Stimulated activated CD8-positive, alpha-beta memory T cell treated with anti-CD3 and anti-CD28 coated beads, Interleukin-15, amount 100 ng/mL, for 4 hours (primary cell): Measurements from ENCODE around the gene IFNA17.
"Not testable (repeated sequence)": the region's sequence is repeated elsewhere in the genome, so short reads cannot be mapped to it uniquely, and the experiment has no call there.

Experiments
- DNase-seq, 2 donors: peaks; one replicate each; pipeline ENCODE4 v3.0.0-alpha.2; 2020; ENCODE audit warnings: low read depth in 2 of 2

IFNA17 gene

DNA sequence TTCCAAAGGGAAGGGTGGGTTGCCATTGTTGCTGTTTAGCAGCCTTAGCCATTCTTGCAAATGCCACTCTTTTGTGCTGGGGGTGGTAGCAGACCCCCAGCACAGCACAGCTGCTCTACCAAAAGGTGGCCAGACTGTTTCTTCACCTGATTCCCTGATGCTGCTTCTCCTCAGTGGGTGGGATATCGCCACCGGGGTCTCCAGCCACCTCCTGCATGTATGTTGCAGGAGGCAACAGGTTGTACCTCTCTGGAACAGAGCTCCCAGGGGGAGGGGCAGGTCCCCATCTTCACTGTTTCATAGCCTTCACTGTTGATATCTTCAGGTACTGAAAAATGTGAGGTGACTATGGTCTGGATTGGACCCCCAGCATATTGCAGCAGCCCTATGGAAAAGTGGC is 17.2 kb downstream of the IFNA17 start:
- not testable (repeated sequence) for DNase-seq

DNA sequence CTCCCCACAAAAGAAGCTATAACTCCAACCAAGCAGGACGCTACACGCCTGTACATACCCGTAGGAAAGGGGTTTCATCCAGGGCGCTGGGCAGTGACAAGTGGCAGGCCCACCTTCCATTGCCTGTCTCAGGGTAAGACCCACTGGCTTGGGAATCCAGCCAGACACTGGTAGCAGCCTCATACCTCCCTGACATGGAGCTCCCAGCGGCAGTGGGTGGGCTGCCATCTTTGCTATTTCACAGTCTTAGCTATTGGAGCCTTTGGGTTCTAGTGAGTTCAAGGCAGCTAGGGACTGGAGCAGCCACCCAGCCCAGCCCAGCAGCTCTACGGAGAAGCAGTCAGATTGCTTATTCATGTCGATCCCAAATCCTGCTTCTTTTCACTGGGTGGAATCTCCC is 17.7 kb downstream of the IFNA17 start:
- DNase-seq = no peak

- not testable (repeated sequence) for DNase-seq
Observed at GRCh38 chr9:21207043-21207442, 21.0 kb downstream of the IFNA17 start, which contains the start of gene IFNA10. IFNA10 (minus strand) TSS chr9:21207143; CDS start chr9:21207097, 46 bp downstream.

GRCh38 chr9:21205204-21205603 is 22.8 kb downstream of the IFNA17 start:
- DNase-seq = no peak

DNA sequence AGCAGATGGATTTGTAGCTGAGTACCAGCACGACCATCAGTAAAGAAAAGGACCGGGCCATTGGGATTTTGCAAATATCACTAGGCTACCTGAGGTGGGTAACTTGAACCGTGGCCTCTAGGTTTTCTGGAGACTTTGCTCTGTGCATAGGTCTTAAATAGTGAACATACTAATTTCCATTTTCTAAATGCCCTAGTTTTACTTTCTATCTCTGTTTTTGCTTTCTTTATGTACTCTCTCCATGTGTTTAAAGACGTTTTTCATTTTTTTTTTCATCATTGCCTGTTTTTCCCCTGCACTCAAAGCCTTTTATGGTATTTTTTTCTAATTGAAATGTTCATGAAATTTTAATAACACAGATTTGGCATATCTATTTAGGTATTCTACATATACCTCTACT is 25.9 kb downstream of the IFNA17 start, which contains the start of gene IFNA7:
IFNA7 (minus strand) TSS at position 101 of the 400 bp plus-strand sequence; CDS start at position 61, 40 bp downstream.
- not testable (repeated sequence) for DNase-seq

- not testable (repeated sequence) for DNase-seq
Observed at GRCh38 chr9:21194867-21195776, 32.9 kb downstream of the IFNA17 start.

- not testable (repeated sequence) for DNase-seq
Observed at GRCh38 chr9:21187487-21187886, 40.5 kb downstream of the IFNA17 start, which contains the start of gene IFNA4. IFNA4 (minus strand) TSS chr9:21187587; CDS start chr9:21187531, 56 bp downstream.

GRCh38 chr9:21182810-21183736 is 44.9 kb downstream of the IFNA17 start:
- not testable (repeated sequence) for DNase-seq
